AG09309 (cell line): ENCODE data around the gene GALNT9.

Experiments used
- DNase-seq: peaks from one replicate; pipeline ENCODE4 v3.0.0-alpha.2; 2010; ENCODE audit warnings: low read depth
- H3K4me3 ChIP-seq: 2 replicates; pipeline ENCODE4 v1.5.1; 2011; ENCODE audit warnings: mild to moderate bottlenecking, low read depth, low read length, moderate library complexity; ENCODE audit not compliant: control insufficient read depth
- CTCF ChIP-seq: IDR thresholded peaks from 2 replicates; pipeline ENCODE4 v1.5.1; 2011; ENCODE audit warnings: mild to moderate bottlenecking, low read depth, low read length, inconsistent platforms; ENCODE audit not compliant: insufficient read depth, control insufficient read depth; ENCODE audit errors: missing control alignments

GALNT9 gene

GRCh38 chr12:132251310-132251709, 78.1 kb downstream of the GALNT9 start:
- no peak for DNase-seq
- no peak overlapping the region for H3K4me3 ChIP-seq
- TF ChIP-seq CTCF: no peak

DNA sequence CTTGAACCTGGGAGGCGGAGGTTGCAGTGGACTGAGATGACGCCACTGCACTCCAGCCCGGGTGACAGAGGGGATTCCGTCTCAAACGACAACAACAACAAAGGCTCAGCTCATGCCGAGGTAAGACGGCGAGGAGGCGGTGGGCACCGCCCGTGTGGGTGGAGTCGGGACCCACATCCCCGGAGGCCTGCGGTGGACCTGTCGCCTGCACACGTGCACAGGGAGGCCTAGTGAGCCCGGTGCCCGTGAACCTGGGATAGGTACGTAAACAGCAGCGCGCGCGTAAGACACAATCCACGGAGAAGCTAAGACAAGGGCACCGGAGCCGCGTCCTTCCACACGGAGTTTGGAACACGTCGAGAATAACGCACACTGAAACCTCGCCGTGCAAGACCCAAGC, 78.7 kb downstream of the GALNT9 start:
- no peak for DNase-seq
- no peak overlapping the region for H3K4me3 ChIP-seq

DNA sequence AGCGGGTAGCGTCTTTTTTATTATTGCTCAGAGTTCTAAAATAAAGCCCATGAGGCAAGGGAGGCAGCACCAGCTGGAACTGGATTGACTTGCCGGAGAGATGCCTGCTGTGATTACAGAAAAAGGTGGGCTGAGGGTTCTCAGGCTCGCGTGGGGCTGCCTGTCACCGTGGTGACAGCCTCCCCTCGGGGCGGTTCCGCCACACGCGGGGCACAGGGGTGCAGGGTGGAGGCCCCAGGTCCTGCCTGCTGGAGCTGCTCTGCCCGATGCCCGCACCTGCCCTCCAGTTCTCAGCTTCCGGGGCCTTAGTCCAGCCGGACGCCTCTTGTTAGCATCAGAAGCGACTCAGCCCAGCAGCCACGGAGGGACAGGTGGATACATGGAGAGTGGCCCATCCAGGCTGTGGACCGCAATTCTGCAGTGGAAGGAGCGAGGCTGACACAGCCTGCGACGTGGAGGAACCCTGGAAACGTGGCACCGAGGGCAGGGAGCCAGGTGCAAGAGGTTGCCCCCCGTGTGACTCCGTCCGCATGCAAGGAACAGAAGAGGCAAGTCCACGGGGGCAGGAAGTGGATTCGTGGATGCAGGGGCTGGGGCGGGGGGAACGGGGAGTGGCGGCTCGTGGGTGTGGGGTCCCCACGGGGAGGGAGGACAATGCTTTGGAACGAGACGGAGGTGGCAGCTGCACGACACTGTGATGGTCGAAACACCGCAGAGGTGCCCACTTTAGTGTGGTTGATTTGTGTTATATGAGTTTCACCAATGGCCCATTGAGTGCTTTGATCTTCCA, 79.5 kb downstream of the GALNT9 start:
- no peak for TF ChIP-seq CTCF
- DNase-seq: no peak

More for the DNA sequence above, 78.7 kb downstream of the GALNT9 start:
- TF ChIP-seq CTCF: no peak

DNA sequence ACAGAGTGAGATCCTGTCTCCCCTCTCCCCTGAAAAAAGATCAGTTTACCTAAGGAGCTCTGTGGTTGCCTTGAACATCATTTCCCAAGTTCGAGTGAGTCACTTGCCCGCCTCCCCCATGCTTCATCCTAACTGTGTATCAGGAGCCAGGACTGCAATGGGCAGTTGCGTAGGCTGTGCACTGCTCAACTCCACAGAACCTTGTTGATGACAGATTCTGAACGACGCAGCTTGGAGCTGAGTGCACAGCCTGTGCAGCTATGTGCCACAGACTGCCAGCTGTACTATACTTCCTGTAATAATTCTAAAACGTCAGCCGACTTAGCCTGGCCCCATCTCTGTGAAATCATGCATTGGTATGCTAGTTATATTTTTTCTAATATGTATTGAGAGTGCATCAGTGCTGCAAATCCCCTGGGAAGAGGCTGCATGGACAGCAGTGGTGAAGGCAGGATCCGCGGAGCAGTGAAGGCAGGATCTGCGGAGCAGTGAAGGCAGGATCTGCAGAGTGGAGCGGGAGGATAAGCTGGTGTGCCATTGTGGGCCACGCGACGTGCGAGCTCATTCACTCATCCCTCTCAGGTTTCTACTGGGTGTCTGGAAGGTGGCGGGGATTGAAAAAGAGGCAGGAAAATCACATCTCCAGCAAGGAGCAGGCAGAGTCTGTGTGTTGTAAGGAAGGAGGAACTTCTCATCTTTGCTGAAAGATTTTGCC, 80.8 kb downstream of the GALNT9 start:
- no peak overlapping the region for H3K4me3 ChIP-seq
- no peak for DNase-seq
- no peak for TF ChIP-seq CTCF

More for the DNA sequence above, 79.5 kb downstream of the GALNT9 start:
- no peak overlapping the region for H3K4me3 ChIP-seq

- no peak overlapping the region for H3K4me3 ChIP-seq
- TF ChIP-seq CTCF: no peak
- DNase-seq: no peak
Measured at GRCh38 chr12:132247718-132248452, 81.5 kb downstream of the GALNT9 start.

DNA sequence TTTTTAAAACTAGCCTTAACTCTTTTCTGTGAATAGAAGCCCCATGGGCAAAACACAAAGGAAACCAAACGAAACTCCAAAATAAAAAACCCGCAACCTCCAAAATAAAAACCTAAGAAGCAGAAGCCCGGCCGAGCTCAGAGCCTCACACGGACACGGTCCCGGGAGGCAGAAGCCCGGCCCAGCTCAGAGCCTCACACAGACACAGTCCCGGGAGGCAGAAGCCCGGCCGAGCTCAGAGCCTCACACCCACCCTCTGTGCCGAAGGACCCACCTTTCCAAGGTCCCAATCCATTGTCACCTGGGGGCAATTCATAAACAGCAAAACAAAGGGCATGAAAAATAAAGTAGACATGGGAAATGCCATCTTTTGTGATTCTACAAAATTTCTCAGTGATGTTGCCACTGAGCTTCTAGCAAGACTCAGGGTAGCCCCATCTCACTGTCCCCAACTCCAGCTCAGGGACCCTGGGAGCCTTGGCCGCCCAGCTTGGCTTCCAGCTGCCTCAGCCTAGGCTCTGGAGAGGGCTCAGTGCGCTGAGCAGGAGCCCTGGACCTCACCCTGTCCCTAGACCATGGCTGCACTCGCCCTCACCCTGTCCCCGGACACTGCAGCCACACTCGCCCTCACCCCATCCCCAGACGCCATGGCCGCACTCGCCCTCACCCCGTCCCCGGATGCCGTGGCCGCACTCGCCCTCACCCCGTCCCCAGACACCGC, 82.2 kb downstream of the GALNT9 start:
- TF ChIP-seq CTCF: no peak
- H3K4me3 ChIP-seq: no peak overlapping the region
- no peak for DNase-seq
